Endothelial cell of umbilical vein (primary cell): ENCODE results near the gene BTBD18.

ENCODE experiments used
- CTCF ChIP-seq, 2 donors: IDR thresholded peaks; 1 replicate in 1 of 2; 2 replicates in 1 of 2; pipeline ENCODE4 v1.5.1; 2011; ENCODE audit warnings: low read length in 2 of 2, mild to moderate bottlenecking in 2 of 2, moderate library complexity in 2 of 2, control low read depth in 1 of 2, inconsistent platforms in 1 of 2, low read depth in 1 of 2; ENCODE audit not compliant: insufficient read depth in 1 of 2; ENCODE audit errors: extremely low read depth in 1 of 2
- FOS ChIP-seq: IDR thresholded peaks from 2 replicates; pipeline ENCODE4 v1.6.1; 2011; ENCODE audit warnings: mild to moderate bottlenecking, low read length, moderate library complexity, borderline replicate concordance; ENCODE audit not compliant: insufficient read depth
- POLR2A ChIP-seq: IDR thresholded peaks from 2 replicates; pipeline ENCODE4 v1.6.1; 2012; ENCODE audit warnings: low read depth, mild to moderate bottlenecking, control low read depth, low read length
- POLR2AphosphoS5 ChIP-seq: IDR thresholded peaks from 2 replicates; pipeline ENCODE4 v1.6.1; 2012; ENCODE audit warnings: low read depth, mild to moderate bottlenecking, control low read depth, low read length, moderate library complexity; ENCODE audit not compliant: insufficient read depth
- TF ChIP-seq, protein P1 (sequence below): IDR thresholded peaks from 2 replicates; pipeline ENCODE4 v1.6.1; 2011; ENCODE audit not compliant: insufficient read depth, insufficient read length

GRCh38 chr11:57770793-57771192 lies 19.2 kb upstream of the BTBD18 start:
- TF ChIP-seq CTCF (IDR thresholded peaks at IDR 0.05; ENCODE audit: extremely low read depth in 1 of 2, insufficient read depth in 1 of 2, low read depth in 1 of 2, low read length in 2 of 2), result no peak
- TF ChIP-seq, protein P1, sequence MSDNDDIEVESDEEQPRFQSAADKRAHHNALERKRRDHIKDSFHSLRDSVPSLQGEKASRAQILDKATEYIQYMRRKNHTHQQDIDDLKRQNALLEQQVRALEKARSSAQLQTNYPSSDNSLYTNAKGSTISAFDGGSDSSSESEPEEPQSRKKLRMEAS, result no peak
- no peak for TF ChIP-seq POLR2AphosphoS5
- TF ChIP-seq POLR2A, result no peak
- TF ChIP-seq FOS, result no peak
